IMR-90 (cell line): ENCODE measurements around the gene WDR43. TPM values are rescaled to one million over a fixed set of nuclear protein-coding genes. Genes with fewer than 3 reads are reported as not detected.

Source experiments
- ATAC-seq: fragments of 200-7000 bp; cut with Tn5 transposase; 2 replicates; pipeline ENCODE4 v1.9.1; 2020; ENCODE audit warnings: low read depth, mild to moderate bottlenecking, moderate library complexity
- BruUV-seq: library from RNA; stranded (reverse); fragments of 400-500 nt; replicated peaks from 2 replicates; lab custom pipeline; 2021; lab: Mats Ljungman, UMichigan
- CTCF ChIA-PET: fragments of 300-600 bp; formaldehyde crosslinking; extraction: SDS; loops from one replicate; lab custom pipeline; 2021; ENCODE audit warnings: antibody characterized with exemption; lab: Yijun Ruan, JAX
- POLR2A ChIA-PET: fragments of 300-600 bp; sonication (Branson Sonifier 250); formaldehyde crosslinking; loops from one replicate; lab custom pipeline; 2022; ENCODE audit warnings: antibody characterized with exemption; ENCODE audit not compliant: unreplicated experiment; lab: Charles Lee
- DNase-seq: peaks from one replicate; pipeline ENCODE4 v3.0.0; 2013
- H2AFZ ChIP-seq: replicated peaks from 2 replicates; pipeline ENCODE3; 2013; ENCODE audit warnings: low read length, mild to moderate bottlenecking; ENCODE audit not compliant: poor library complexity
- H2AK5ac ChIP-seq: 2 replicates; pipeline ENCODE4 v1.6.1; 2013; ENCODE audit warnings: low read depth, low read length, inconsistent platforms
- H2AK9ac ChIP-seq: replicated peaks from 2 replicates; pipeline ENCODE3; 2013; ENCODE audit warnings: mild to moderate bottlenecking, low read depth, low read length, moderate library complexity; ENCODE audit not compliant: poor library complexity
- H2BK120ac ChIP-seq: 2 replicates; pipeline ENCODE4 v1.6.1; 2013; ENCODE audit warnings: low read depth, low read length, inconsistent platforms
- H2BK15ac ChIP-seq: 3 replicates; pipeline ENCODE4 v1.6.1; 2013; ENCODE audit warnings: low read depth, low read length, inconsistent platforms
- H2BK20ac ChIP-seq: 2 replicates; pipeline ENCODE4 v1.6.1; 2013; ENCODE audit warnings: low read depth, mild to moderate bottlenecking, inconsistent platforms, low read length, moderate library complexity
- H2BK5ac ChIP-seq: 2 replicates; pipeline ENCODE4 v1.6.1; 2013; ENCODE audit warnings: mild to moderate bottlenecking, low read depth, low read length, inconsistent platforms; ENCODE audit not compliant: poor library complexity, severe bottlenecking
- H3K14ac ChIP-seq: replicated peaks from 2 replicates; pipeline ENCODE4 v1.6.1; 2013; ENCODE audit warnings: low read depth, low read length, inconsistent platforms
- H3K18ac ChIP-seq: 2 replicates; pipeline ENCODE4 v1.6.1; 2013; ENCODE audit warnings: low read depth, low read length, control low read depth
- H3K23ac ChIP-seq: 2 replicates; pipeline ENCODE4 v1.6.1; 2013; ENCODE audit warnings: low read depth, low read length, inconsistent platforms
- H3K27ac ChIP-seq: 2 replicates; pipeline ENCODE4 v1.5.1; 2013; ENCODE audit warnings: mild to moderate bottlenecking, control low read depth, low read length; ENCODE audit not compliant: insufficient read depth
- H3K27me3 ChIP-seq: 2 replicates; pipeline ENCODE4 v1.6.1; 2013; ENCODE audit warnings: low read length; ENCODE audit not compliant: control insufficient read depth, insufficient read depth
- H3K36me3 ChIP-seq: 2 replicates; pipeline ENCODE4 v1.6.1; 2013; ENCODE audit warnings: low read length, mixed read lengths; ENCODE audit not compliant: control insufficient read depth, insufficient read depth
- H3K4ac ChIP-seq: 2 replicates; pipeline ENCODE4 v1.6.1; 2013; ENCODE audit warnings: low read depth, low read length, inconsistent platforms
- H3K4me1 ChIP-seq: 2 replicates; pipeline ENCODE4 v1.6.1; 2013; ENCODE audit warnings: low read length, mixed read lengths; ENCODE audit not compliant: control insufficient read depth, insufficient read depth
- H3K4me2 ChIP-seq: 2 replicates; pipeline ENCODE4 v1.6.1; 2013; ENCODE audit warnings: low read depth, mild to moderate bottlenecking, control low read depth, low read length, moderate library complexity
- H3K4me3 ChIP-seq: 2 replicates; pipeline ENCODE4 v1.5.1; 2013; ENCODE audit warnings: low read depth, mild to moderate bottlenecking, control low read depth, low read length, moderate library complexity; ENCODE audit not compliant: insufficient read depth
- H3K56ac ChIP-seq: 2 replicates; pipeline ENCODE4 v1.6.1; 2013; ENCODE audit warnings: low read length, inconsistent platforms; ENCODE audit not compliant: insufficient read depth; ENCODE audit errors: extremely low read depth
- H3K79me1 ChIP-seq, 2 experiments: 2 replicates each; pipeline ENCODE4 v1.6.1; 2013; ENCODE audit warnings: low read length in 2 of 2, inconsistent platforms in 1 of 2, low read depth in 1 of 2
- H3K9ac ChIP-seq: 2 replicates; pipeline ENCODE4 v1.6.1; 2013; ENCODE audit warnings: low read depth, low read length, control low read depth
- H3K9me1 ChIP-seq: 2 replicates; pipeline ENCODE4 v1.6.1; 2013; ENCODE audit warnings: low read length, inconsistent platforms; ENCODE audit not compliant: insufficient read depth
- H3K9me3 ChIP-seq: 2 replicates; pipeline ENCODE4 v1.6.1; 2013; ENCODE audit warnings: low read length; ENCODE audit not compliant: control insufficient read depth, insufficient read depth
- H4K20me1 ChIP-seq: 2 replicates; pipeline ENCODE4 v1.6.1; 2013; ENCODE audit warnings: low read length, inconsistent platforms; ENCODE audit not compliant: insufficient read depth
- H4K5ac ChIP-seq: 2 replicates; pipeline ENCODE4 v1.6.1; 2013; ENCODE audit warnings: mild to moderate bottlenecking, low read depth, low read length, control low read depth
- H4K8ac ChIP-seq, 2 experiments: 2 replicates each; pipeline ENCODE4 v1.6.1; 2013; ENCODE audit warnings: low read depth in 2 of 2, low read length in 2 of 2, control low read depth in 1 of 2, inconsistent platforms in 1 of 2
- H4K91ac ChIP-seq: 2 replicates; pipeline ENCODE4 v1.6.1; 2013; ENCODE audit warnings: low read depth, low read length, inconsistent platforms; ENCODE audit not compliant: insufficient read depth
- CEBPB ChIP-seq: IDR thresholded peaks from 2 replicates; pipeline ENCODE4 v1.6.1; 2012; ENCODE audit warnings: low read depth, low read length, improper control_type of control experiment
- CTCF ChIP-seq: conservative IDR thresholded peaks from 2 replicates; pipeline ENCODE4 v1.5.1; 2012; ENCODE audit warnings: mild to moderate bottlenecking, low read depth, low read length, improper control_type of control experiment
- FOS ChIP-seq: fragments of 150-350 bp; IDR thresholded peaks from 2 replicates; pipeline ENCODE4 v1.6.1; 2016; ENCODE audit warnings: low read depth, low read length
- MAFK ChIP-seq: IDR thresholded peaks from 2 replicates; pipeline ENCODE4 v1.6.1; 2012; ENCODE audit warnings: low read depth, low read length, improper control_type of control experiment
- MAZ ChIP-seq: IDR thresholded peaks from 2 replicates; pipeline ENCODE4 v1.6.1; 2012; ENCODE audit warnings: low read depth, mild to moderate bottlenecking, low read length, improper control_type of control experiment, moderate library complexity, borderline replicate concordance
- MXI1 ChIP-seq: IDR thresholded peaks from 2 replicates; pipeline ENCODE4 v1.6.1; 2012; ENCODE audit warnings: low read depth, mild to moderate bottlenecking, low read length, moderate library complexity, borderline replicate concordance
- NFE2L2 ChIP-seq: fragments of 150-350 bp; IDR thresholded peaks from 2 replicates; pipeline ENCODE4 v1.6.1; 2016; ENCODE audit warnings: low read depth, mild to moderate bottlenecking, low read length
- POLR2A ChIP-seq: IDR thresholded peaks from 2 replicates; pipeline ENCODE4 v1.6.1; 2012; ENCODE audit warnings: mild to moderate bottlenecking, low read depth, low read length
- RAD21 ChIP-seq: IDR thresholded peaks from 2 replicates; pipeline ENCODE4 v1.6.1; 2012; ENCODE audit warnings: low read length, improper control_type of control experiment
- RCOR1 ChIP-seq: IDR thresholded peaks from 2 replicates; pipeline ENCODE4 v1.6.1; 2012; ENCODE audit warnings: mild to moderate bottlenecking, low read length, improper control_type of control experiment; ENCODE audit not compliant: insufficient replicate concordance
- RFX5 ChIP-seq: IDR thresholded peaks from 2 replicates; pipeline ENCODE4 v1.8.0; 2012; ENCODE audit warnings: low read depth, mild to moderate bottlenecking, low read length, moderate library complexity
- SMC3 ChIP-seq: fragments of 150-350 bp; IDR thresholded peaks from 2 replicates; pipeline ENCODE4 v1.6.1; 2016; ENCODE audit warnings: low read depth, mild to moderate bottlenecking, antibody characterized with exemption, low read length, moderate library complexity
- USF2 ChIP-seq: fragments of 150-350 bp; IDR thresholded peaks from 2 replicates; pipeline ENCODE4 v1.6.1; 2017; ENCODE audit warnings: mild to moderate bottlenecking, antibody characterized with exemption, low read length, low read depth
- WGBS, 2 experiments: methylation state at CpG; one replicate each; pipeline versions ENCODE4 v1.1.5 to v1.1.7; 2013; ENCODE audit warnings: missing lambda C conversion rate in 2 of 2; ENCODE audit not compliant: insufficient read length in 1 of 2; ENCODE audit errors: extremely low coverage in 2 of 2; 5-methylcytosine and 5-hydroxymethylcytosine counted together
- dilution Hi-C: fragments of 300-500 bp; cut with HindIII; formaldehyde crosslinking; loops from one replicate; pipeline ENCODE4 v1.14.3; 2018; ENCODE audit warnings: low sequenced_read_pairs; ENCODE audit not compliant: unreplicated experiment
- in situ Hi-C: fragments of 300-500 bp; cut with MboI; formaldehyde crosslinking; loops from 3 replicates; pipeline ENCODE4 v1.14.3; 2019; ENCODE audit warnings: low sequenced_read_pairs, inconsistent platforms, mixed read lengths
- intact Hi-C: fragments of 100-400 bp; cut with micrococcal nuclease; formaldehyde crosslinking; loops from 2 replicates; pipeline ENCODE4 v1.10.0; 2022
- polyA plus RNA-seq, 3 experiments: library from polyadenylated mRNA; depleted of rRNA; stranded (reverse); fragments of >200 nt; gene quantifications; 2 replicates each; pipeline ENCODE4 v1.2.3, GENCODE V29; 2012; ENCODE audit warnings: low replicate concordance in 1 of 3
- total RNA-seq: library from RNA; depleted of rRNA; stranded (reverse); fragments of >200 nt; gene quantifications from 2 replicates; pipeline ENCODE4 v1.2.3, GENCODE V29; 2012

WDR43 gene
- total and polyA plus RNA-seq, 2 of the 4 experiments (the other 2 are of a cell fraction): 40.3 to 300 TPM

GRCh38 chr2:28908172-28908571 lies 13.7 kb downstream of the WDR43 start:
- Histone ChIP-seq H3K27me3 (no peaks in the 10 kb centered on the region), H3K23ac (no peak overlapping the region), H3K27ac (no peak overlapping the region), H3K4me2 (no peak overlapping the region), H2AFZ (no peak overlapping the region), H3K79me1 (peaks cover 30 to 71% of the 10 kb centered on the region in 2 experiments), H4K20me1 (peaks cover 55% of the 10 kb centered on the region), H4K91ac (no peak overlapping the region), H2BK20ac (no peak overlapping the region), H3K14ac (no peak overlapping the region), H2BK120ac (no peak overlapping the region), H2AK5ac (no peak overlapping the region), H2BK5ac (no peak overlapping the region), H3K4ac (no peak overlapping the region), H4K8ac (no peak overlapping the region), H3K9me1 (peaks cover 12% of the 10 kb centered on the region), H2AK9ac (no peak overlapping the region), H3K4me3 (no peak overlapping the region), H3K4me1 (peaks cover 16% of the 10 kb centered on the region), H3K56ac (no peak overlapping the region), H2BK15ac (no peak overlapping the region), H3K36me3 (peaks cover 41% of the 10 kb centered on the region), H3K9ac (no peak overlapping the region), H3K9me3 (no peaks in the 10 kb centered on the region), H4K5ac (no peak overlapping the region), H3K18ac (no peak overlapping the region)
- BruUV-seq: no TSS peak
- intact Hi-C loops (no loop called here), in situ Hi-C loops (loop anchor here (25.0 kb wide), 1 partner anchor 321 kb away; no protein-coding TSS in a partner anchor), dilution Hi-C loops (no loop called here)
- POLR2A ChIA-PET: no interaction called here
- ATAC-seq (no peak), DNase-seq (no peak)
- TF ChIP-seq MAFK: no peak
- no peak for TF ChIP-seq POLR2A
- no peak for TF ChIP-seq MAZ
- no peak for TF ChIP-seq USF2
- no peak for TF ChIP-seq RAD21
- TF ChIP-seq NFE2L2: no peak
- no peak for TF ChIP-seq RCOR1
- TF ChIP-seq CEBPB: no peak
- TF ChIP-seq FOS: no peak
- no peak for TF ChIP-seq RFX5
- no peak for TF ChIP-seq SMC3
- TF ChIP-seq CTCF: no peak
- TF ChIP-seq MXI1: no peak
- CTCF ChIA-PET: no interaction called here
- WGBS, 2 experiments: no CpG with 5 or more reads among the region's 1 CpG
